Stimulated activated CD8-positive, alpha-beta memory T cell treated with anti-CD3 and anti-CD28 coated beads, Interleukin-4, amount 100 ng/mL, for 1 hour (primary cell): ENCODE measurements around the gene PON3.

Experiments used
- DNase-seq, 2 donors: peaks; one replicate each; pipeline ENCODE4 v3.0.0-alpha.2; 2020; ENCODE audit warnings: low read depth in 2 of 2, low spot score in 1 of 2

PON3 gene

GRCh38 chr7:95309951-95310350 is 86.2 kb downstream of the PON3 start:
- DNase-seq, result no peak
